ENCODE data around the gene SMU1. TPM values are rescaled to one million over a fixed set of nuclear protein-coding genes. Genes with fewer than 3 reads are reported as not detected.

SMU1 gene
- total and polyA plus RNA-seq, 12 donors = 5.8 to 18.5 (median 16.7) TPM

DNA sequence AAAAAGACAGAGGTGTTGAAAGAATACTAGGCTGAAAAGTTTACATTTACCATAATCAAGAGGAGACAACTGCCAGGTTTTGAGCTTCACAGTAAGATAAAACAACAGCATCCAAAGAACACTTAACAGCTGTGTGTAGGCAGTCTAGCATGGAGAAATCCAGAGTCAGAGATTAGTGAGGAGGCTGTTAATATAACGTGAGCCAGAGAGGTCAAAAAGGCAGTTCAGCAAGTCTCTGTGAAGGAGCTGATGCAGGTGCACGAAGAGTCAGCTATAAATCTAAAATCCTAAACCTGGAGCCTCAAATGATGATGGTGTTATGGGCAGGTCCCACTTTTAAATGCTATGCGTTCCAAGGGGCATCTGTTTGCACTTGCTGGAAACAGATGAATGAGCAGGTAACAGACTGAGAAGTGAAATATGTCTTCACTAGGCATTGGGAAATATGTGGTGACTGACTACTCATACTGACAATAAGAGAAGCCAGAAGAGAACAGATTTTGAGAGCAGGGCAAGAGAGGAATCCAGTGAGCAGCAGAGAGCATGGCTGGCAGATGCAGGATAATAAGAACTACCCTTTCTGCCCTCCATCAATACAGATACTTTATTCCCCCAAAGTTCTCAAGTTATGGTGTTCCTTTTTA, 83.8 kb downstream of the SMU1 start:
- H3K36me3 ChIP-seq = peaks cover 0 to 83% (median 36%) of the 10 kb centered on the region in 9 donors
- intact Hi-C loops (cut with DNase I) = no loop called here
- H3K9me3 ChIP-seq = no peaks in the 10 kb centered on the region
- H3K27me3 ChIP-seq = no peaks in the 10 kb centered on the region
- no peak overlapping the region for H3K4me3 ChIP-seq
- TF ChIP-seq, protein P1, sequence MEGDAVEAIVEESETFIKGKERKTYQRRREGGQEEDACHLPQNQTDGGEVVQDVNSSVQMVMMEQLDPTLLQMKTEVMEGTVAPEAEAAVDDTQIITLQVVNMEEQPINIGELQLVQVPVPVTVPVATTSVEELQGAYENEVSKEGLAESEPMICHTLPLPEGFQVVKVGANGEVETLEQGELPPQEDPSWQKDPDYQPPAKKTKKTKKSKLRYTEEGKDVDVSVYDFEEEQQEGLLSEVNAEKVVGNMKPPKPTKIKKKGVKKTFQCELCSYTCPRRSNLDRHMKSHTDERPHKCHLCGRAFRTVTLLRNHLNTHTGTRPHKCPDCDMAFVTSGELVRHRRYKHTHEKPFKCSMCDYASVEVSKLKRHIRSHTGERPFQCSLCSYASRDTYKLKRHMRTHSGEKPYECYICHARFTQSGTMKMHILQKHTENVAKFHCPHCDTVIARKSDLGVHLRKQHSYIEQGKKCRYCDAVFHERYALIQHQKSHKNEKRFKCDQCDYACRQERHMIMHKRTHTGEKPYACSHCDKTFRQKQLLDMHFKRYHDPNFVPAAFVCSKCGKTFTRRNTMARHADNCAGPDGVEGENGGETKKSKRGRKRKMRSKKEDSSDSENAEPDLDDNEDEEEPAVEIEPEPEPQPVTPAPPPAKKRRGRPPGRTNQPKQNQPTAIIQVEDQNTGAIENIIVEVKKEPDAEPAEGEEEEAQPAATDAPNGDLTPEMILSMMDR (IDR thresholded peaks at IDR 0.05) = no peak
- H3K4me1 ChIP-seq = peaks cover 0 to 20% (median 15%) of the 10 kb centered on the region in 9 donors
- H3K27ac ChIP-seq = no peak overlapping the region
- DNase-seq (no peak), ATAC-seq (peak in 6 of 8 donors; percentile 33 to 45 (median 38))
- 34 to 54% methylated on average over 3 of the region's 3 CpGs for WGBS, 2 donors

DNA sequence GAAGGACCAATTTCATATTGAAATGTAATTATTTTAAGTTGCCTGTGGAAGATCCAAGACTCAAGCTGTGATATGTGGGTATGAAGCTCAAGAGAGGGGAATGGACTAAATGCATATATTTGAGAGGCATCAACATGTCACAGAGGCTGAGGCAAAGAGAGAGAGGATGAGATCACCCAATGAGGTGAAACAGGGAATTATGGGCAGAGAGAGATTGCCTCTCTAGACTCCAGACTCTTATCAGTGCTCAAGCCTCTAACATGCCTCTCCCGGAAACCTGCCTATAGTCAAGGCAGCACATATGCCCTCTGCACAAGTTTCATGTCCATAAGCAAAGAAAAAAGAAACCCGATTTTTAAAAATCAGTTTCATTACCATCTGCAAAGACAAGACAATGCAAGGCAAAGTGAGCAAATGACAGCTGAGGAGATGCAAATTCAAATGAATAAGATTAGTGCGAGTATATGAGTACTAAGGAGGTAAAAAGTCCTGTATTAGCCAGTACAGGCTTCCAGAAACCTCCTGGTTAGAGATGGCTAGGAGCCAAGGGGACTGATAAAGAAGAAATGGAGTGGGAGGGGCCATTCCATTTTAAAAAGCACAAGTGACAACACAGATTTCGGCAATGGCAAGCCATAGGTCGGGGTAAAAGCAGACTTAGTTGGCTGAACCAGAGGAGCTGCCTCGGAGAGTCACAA, 84.4 kb downstream of the SMU1 start:
- peaks cover 0 to 85% (median 43%) of the 10 kb centered on the region in 9 donors for H3K36me3 ChIP-seq

More for the DNA sequence above, 84.4 kb downstream of the SMU1 start:
- 29 to 37% methylated on average over 6 of the region's 6 CpGs for WGBS, 2 donors
- Histone ChIP-seq H3K4me1 (peaks cover 0 to 20% (median 15%) of the 10 kb centered on the region in 9 donors), H3K4me3 (no peak overlapping the region), H3K27ac (no peak overlapping the region), H3K9me3 (no peaks in the 10 kb centered on the region), H3K27me3 (no peaks in the 10 kb centered on the region)
- peak in 7 of 8 donors; percentile 23 to 82 (median 57) for ATAC-seq
- TF ChIP-seq, protein P1 (IDR thresholded peaks at IDR 0.05) = no peak
- peak in 1 of 2 donors; percentile 9 for DNase-seq
- intact Hi-C loops (cut with DNase I) = no loop called here

Other genes with a start within 250 kb of the SMU1 start
- 10 to 100 TPM; 13.6 to 26.5 (median 15.6) TPM for gene APTX, start 75.0 kb downstream of the SMU1 start, total RNA-seq
- gene APTX, start 75.0 kb downstream of the SMU1 start, polyA plus RNA-seq = 10 to 100 TPM; 21.4 to 24.7 TPM
- 10 to 100 TPM; 46.7 to 90.4 (median 54.7) TPM for gene DNAJA1, start 51.4 kb downstream of the SMU1 start, total RNA-seq
- 10 to 100 TPM; 27.3 to 80.6 TPM for gene DNAJA1, start 51.4 kb downstream of the SMU1 start, polyA plus RNA-seq
- 100 to 1,000 TPM in 1 of 10 donors, 10 to 100 TPM in 9; 30.0 to 117 (median 43.1) TPM for gene B4GALT1, start 90.7 kb upstream of the SMU1 start, total RNA-seq
- gene B4GALT1, start 90.7 kb upstream of the SMU1 start, polyA plus RNA-seq = 10 to 100 TPM; 14.8 to 29.0 TPM
- gene SPINK4, start 163.5 kb upstream of the SMU1 start, total RNA-seq = not detected
- gene SPINK4, start 163.5 kb upstream of the SMU1 start, polyA plus RNA-seq = not detected
- gene BAG1, start 188.0 kb upstream of the SMU1 start, total RNA-seq = 100 to 1,000 TPM in 8 of 10 donors, 10 to 100 TPM in 2; 95.3 to 159 (median 132) TPM
- gene BAG1, start 188.0 kb upstream of the SMU1 start, polyA plus RNA-seq = 100 to 1,000 TPM in 1 of 2 donors, 10 to 100 TPM in 1; 71.9 to 148 TPM
- 10 to 100 TPM; 41.4 to 57.2 (median 53.5) TPM for gene CHMP5, start 188.4 kb upstream of the SMU1 start, total RNA-seq
- 10 to 100 TPM; 24.1 to 55.6 TPM for gene CHMP5, start 188.4 kb upstream of the SMU1 start, polyA plus RNA-seq
- 10 to 100 TPM; 27.9 to 44.1 (median 34.5) TPM for gene NFX1, start 213.8 kb upstream of the SMU1 start, total RNA-seq
- gene NFX1, start 213.8 kb upstream of the SMU1 start, polyA plus RNA-seq = 10 to 100 TPM; 14.5 to 15.1 TPM

All from heart right ventricle (tissue), 16 donors.